WTC11 (cell line): ENCODE measurements around the gene CCR3. TPM values are rescaled to one million over a fixed set of nuclear protein-coding genes. Genes with fewer than 3 reads are reported as not detected.

ENCODE experiments used
- ATAC-seq: fragments of 200-7000 bp; cut with Tn5 transposase; 2 replicates; pipeline ENCODE4 v1.10.0; 2021; ENCODE audit warnings: mild to moderate bottlenecking, moderate library complexity
- CTCF ChIA-PET: fragments of 300-600 bp; sonication (Branson Sonifier 250); formaldehyde crosslinking; loops from one replicate; lab custom pipeline; 2021; ENCODE audit warnings: antibody characterized with exemption; lab: Charles Lee
- POLR2A ChIA-PET: fragments of 350-600 bp; sonication (Branson Sonifier 250); formaldehyde crosslinking; loops from one replicate; lab custom pipeline; 2021; ENCODE audit warnings: antibody characterized with exemption; lab: Charles Lee
- DNase-seq: peaks from one replicate; pipeline ENCODE4 v3.0.0; 2021; ENCODE audit warnings: low spot score
- H3K27ac Mint-ChIP-seq: 2 replicates; pipeline ENCODE4 v1.8.0; 2021; ENCODE audit warnings: mixed read lengths
- H3K27me3 Mint-ChIP-seq: 2 replicates; pipeline ENCODE4 v1.8.0; 2021; ENCODE audit warnings: low read depth, mild to moderate bottlenecking, moderate library complexity, mixed read lengths
- H3K36me3 Mint-ChIP-seq: 2 replicates; pipeline ENCODE4 v1.8.0; 2021; ENCODE audit warnings: mixed read lengths
- H3K4me1 Mint-ChIP-seq: 2 replicates; pipeline ENCODE4 v1.8.0; 2022; ENCODE audit warnings: mixed read lengths
- H3K4me3 Mint-ChIP-seq: 2 replicates; pipeline ENCODE4 v1.8.0; 2021; ENCODE audit warnings: mild to moderate bottlenecking, moderate library complexity, mixed read lengths
- H3K9me3 Mint-ChIP-seq: 2 replicates; pipeline ENCODE4 v1.8.0; 2021; ENCODE audit warnings: mixed read lengths
- CBFB ChIP-seq: sonication (generic); formaldehyde crosslinking; IDR thresholded peaks from 2 replicates; pipeline ENCODE4 v1.8.1; 2022; ENCODE audit warnings: mild to moderate bottlenecking, low read depth, missing genetic modification reagents
- CREB1 ChIP-seq: sonication (generic); formaldehyde crosslinking; IDR thresholded peaks from 2 replicates; pipeline ENCODE4 v1.8.0; 2023; ENCODE audit warnings: mild to moderate bottlenecking, missing genetic modification reagents
- FOXJ3 ChIP-seq: sonication (generic); formaldehyde crosslinking; IDR thresholded peaks from 2 replicates; pipeline ENCODE4 v1.9.0; 2021; ENCODE audit warnings: missing genetic modification reagents, mild to moderate bottlenecking, borderline replicate concordance
- GABPB1 ChIP-seq: sonication (generic); formaldehyde crosslinking; IDR thresholded peaks from 2 replicates; pipeline ENCODE4 v1.8.1; 2023; ENCODE audit warnings: mild to moderate bottlenecking, missing genetic modification reagents
- IRF2 ChIP-seq: sonication (generic); formaldehyde crosslinking; IDR thresholded peaks from 2 replicates; pipeline ENCODE4 v1.8.0; 2022; ENCODE audit warnings: low read depth, missing genetic modification reagents, borderline replicate concordance
- JAZF1 ChIP-seq: fragments of 250-450 bp; sonication (Bioruptor Pico); IDR thresholded peaks from 2 replicates; pipeline ENCODE4 v1.9.0; 2021; ENCODE audit warnings: moderate library complexity, mild to moderate bottlenecking, inconsistent platforms
- JUN ChIP-seq: sonication (generic); formaldehyde crosslinking; IDR thresholded peaks from 2 replicates; pipeline ENCODE4 v1.8.0; 2023; ENCODE audit warnings: mild to moderate bottlenecking, missing genetic modification reagents
- KAT7 ChIP-seq: sonication (generic); formaldehyde crosslinking; IDR thresholded peaks from 2 replicates; pipeline ENCODE4 v1.8.1; 2023; ENCODE audit warnings: missing genetic modification reagents, mild to moderate bottlenecking, borderline replicate concordance
- NFYB ChIP-seq: sonication (generic); formaldehyde crosslinking; conservative IDR thresholded peaks from 2 replicates; pipeline ENCODE4 v1.8.0; 2022; ENCODE audit warnings: low read depth, missing genetic modification reagents
- RORB ChIP-seq: fragments of 250-450 bp; sonication (Bioruptor Pico); IDR thresholded peaks from 2 replicates; pipeline ENCODE4 v1.9.0; 2021; ENCODE audit warnings: mild to moderate bottlenecking
- SOX15 ChIP-seq: fragments of 250-450 bp; sonication (Bioruptor Pico); IDR thresholded peaks from 2 replicates; pipeline ENCODE4 v1.9.0; 2021; ENCODE audit warnings: mild to moderate bottlenecking
- TEAD4 ChIP-seq: sonication (generic); formaldehyde crosslinking; IDR thresholded peaks from 2 replicates; pipeline ENCODE4 v1.8.0; 2022; ENCODE audit warnings: mild to moderate bottlenecking, missing genetic modification reagents
- ZBTB21 ChIP-seq: sonication (generic); formaldehyde crosslinking; IDR thresholded peaks from 2 replicates; pipeline ENCODE4 v1.8.1; 2023; ENCODE audit warnings: mild to moderate bottlenecking, missing genetic modification reagents, borderline replicate concordance
- ZNF232 ChIP-seq: sonication (generic); formaldehyde crosslinking; IDR thresholded peaks from 2 replicates; pipeline ENCODE4 v1.8.0; 2022; ENCODE audit warnings: mild to moderate bottlenecking, missing genetic modification reagents
- ZNF263 ChIP-seq: sonication (generic); formaldehyde crosslinking; IDR thresholded peaks from 2 replicates; pipeline ENCODE4 v1.8.1; 2022; ENCODE audit warnings: low read depth, mild to moderate bottlenecking, moderate library complexity, missing genetic modification reagents
- ZNF671 ChIP-seq: fragments of 250-450 bp; sonication (Bioruptor Pico); IDR thresholded peaks from 2 replicates; pipeline ENCODE4 v1.8.0; 2021; ENCODE audit warnings: mild to moderate bottlenecking
- total RNA-seq: library from RNA; stranded (reverse); gene quantifications from 3 replicates; pipeline ENCODE4 v1.2.3, GENCODE V29; 2021
- TF ChIP-seq, protein P1 (sequence below): fragments of 250-450 bp; sonication (Bioruptor Pico); IDR thresholded peaks from 2 replicates; pipeline ENCODE4 v1.9.0; 2021; ENCODE audit warnings: mild to moderate bottlenecking
- TF ChIP-seq, protein P2 (sequence below): sonication (generic); formaldehyde crosslinking; IDR thresholded peaks from 2 replicates; pipeline ENCODE4 v1.8.1; 2022; ENCODE audit warnings: low read depth, mild to moderate bottlenecking, moderate library complexity, missing genetic modification reagents, borderline replicate concordance
- TF ChIP-seq, protein P3 (sequence below): fragments of 250-450 bp; sonication (Bioruptor Pico); IDR thresholded peaks from 2 replicates; pipeline ENCODE4 v1.9.0; 2021; ENCODE audit warnings: moderate library complexity, mild to moderate bottlenecking, inconsistent platforms, borderline replicate concordance
- TF ChIP-seq, protein P4 (sequence below): sonication (generic); formaldehyde crosslinking; IDR thresholded peaks from 2 replicates; pipeline ENCODE4 v1.8.0; 2022; ENCODE audit warnings: missing genetic modification reagents
- TF ChIP-seq, protein P5 (sequence below): sonication (generic); formaldehyde crosslinking; IDR thresholded peaks from 2 replicates; pipeline ENCODE4 v1.8.1; 2023; ENCODE audit warnings: mild to moderate bottlenecking, missing genetic modification reagents
- TF ChIP-seq, protein P6 (sequence below): sonication (generic); formaldehyde crosslinking; IDR thresholded peaks from 2 replicates; pipeline ENCODE4 v1.8.1; 2022; ENCODE audit warnings: missing genetic modification reagents, borderline replicate concordance

The CCR3 gene
- total RNA-seq, 1 experiment from 2014 or later, result not detected

DNA sequence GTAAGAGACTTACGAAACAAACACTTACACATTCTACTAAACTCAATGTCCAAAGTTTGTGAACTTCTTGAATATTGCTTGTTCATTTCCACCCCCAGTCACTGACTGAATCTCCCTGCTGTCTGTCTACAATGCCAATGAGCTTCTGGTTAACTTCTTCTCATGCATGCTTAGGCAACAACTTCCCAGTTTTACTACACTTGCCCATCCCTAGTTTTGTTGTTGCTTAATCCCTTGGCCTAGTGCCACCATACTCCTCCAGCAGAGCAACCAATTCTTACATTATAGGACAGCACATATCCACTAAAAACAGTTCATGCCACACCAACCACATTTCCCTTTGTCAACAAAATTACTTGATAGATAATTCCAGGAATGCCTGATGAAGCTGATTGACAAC is 70.7 kb downstream of the CCR3 start (continued):
- TF ChIP-seq, protein P1, sequence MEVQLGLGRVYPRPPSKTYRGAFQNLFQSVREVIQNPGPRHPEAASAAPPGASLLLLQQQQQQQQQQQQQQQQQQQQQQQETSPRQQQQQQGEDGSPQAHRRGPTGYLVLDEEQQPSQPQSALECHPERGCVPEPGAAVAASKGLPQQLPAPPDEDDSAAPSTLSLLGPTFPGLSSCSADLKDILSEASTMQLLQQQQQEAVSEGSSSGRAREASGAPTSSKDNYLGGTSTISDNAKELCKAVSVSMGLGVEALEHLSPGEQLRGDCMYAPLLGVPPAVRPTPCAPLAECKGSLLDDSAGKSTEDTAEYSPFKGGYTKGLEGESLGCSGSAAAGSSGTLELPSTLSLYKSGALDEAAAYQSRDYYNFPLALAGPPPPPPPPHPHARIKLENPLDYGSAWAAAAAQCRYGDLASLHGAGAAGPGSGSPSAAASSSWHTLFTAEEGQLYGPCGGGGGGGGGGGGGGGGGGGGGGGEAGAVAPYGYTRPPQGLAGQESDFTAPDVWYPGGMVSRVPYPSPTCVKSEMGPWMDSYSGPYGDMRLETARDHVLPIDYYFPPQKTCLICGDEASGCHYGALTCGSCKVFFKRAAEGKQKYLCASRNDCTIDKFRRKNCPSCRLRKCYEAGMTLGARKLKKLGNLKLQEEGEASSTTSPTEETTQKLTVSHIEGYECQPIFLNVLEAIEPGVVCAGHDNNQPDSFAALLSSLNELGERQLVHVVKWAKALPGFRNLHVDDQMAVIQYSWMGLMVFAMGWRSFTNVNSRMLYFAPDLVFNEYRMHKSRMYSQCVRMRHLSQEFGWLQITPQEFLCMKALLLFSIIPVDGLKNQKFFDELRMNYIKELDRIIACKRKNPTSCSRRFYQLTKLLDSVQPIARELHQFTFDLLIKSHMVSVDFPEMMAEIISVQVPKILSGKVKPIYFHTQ (CRISPR knock-in tag), result no peak
- TF ChIP-seq, all 79 proteins: peak for 0

DNA sequence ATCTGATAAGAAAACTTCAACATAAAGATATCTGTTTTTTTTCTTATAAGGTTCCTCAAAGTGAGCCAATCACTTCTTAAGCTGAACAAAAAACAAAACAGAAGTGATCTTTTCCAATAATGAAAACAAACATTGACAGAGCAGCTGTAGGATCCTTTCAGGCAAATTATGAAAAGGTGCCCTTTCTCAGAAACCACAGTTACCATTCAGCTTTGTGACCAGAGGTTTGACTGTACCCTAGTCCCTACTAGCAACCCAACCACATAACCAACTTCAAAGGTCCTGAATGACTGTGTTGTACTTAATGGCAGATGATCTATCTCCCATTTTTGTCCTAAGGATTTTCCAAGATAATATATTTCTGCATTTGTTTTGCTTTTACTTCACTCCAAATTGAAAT is 72.3 kb downstream of the CCR3 start:
- H3K36me3 Mint-ChIP-seq, result no peaks in the 10 kb centered on the region
- peaks cover 7% of the 10 kb centered on the region for H3K4me1 Mint-ChIP-seq
- DNase-seq, result no peak
- H3K4me3 Mint-ChIP-seq, result no peak overlapping the region
- no peak overlapping the region for H3K27ac Mint-ChIP-seq
- H3K27me3 Mint-ChIP-seq, result 0 out of 2 replicates have a peak, but pooled peaks cover 10% of the 10 kb centered on the region
- ATAC-seq, result no peak
- CTCF ChIA-PET, result no interaction called here
- POLR2A ChIA-PET, result no interaction called here
- H3K9me3 Mint-ChIP-seq, result peaks cover 37% of the 10 kb centered on the region
- TF ChIP-seq, protein P2, sequence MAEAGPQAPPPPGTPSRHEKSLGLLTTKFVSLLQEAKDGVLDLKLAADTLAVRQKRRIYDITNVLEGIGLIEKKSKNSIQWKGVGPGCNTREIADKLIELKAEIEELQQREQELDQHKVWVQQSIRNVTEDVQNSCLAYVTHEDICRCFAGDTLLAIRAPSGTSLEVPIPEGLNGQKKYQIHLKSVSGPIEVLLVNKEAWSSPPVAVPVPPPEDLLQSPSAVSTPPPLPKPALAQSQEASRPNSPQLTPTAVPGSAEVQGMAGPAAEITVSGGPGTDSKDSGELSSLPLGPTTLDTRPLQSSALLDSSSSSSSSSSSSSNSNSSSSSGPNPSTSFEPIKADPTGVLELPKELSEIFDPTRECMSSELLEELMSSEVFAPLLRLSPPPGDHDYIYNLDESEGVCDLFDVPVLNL (CRISPR knock-in tag), result no peak
- TF ChIP-seq ZBTB21 (CRISPR knock-in tag) (no peak), GABPB1 (CRISPR knock-in tag) (no peak), KAT7 (CRISPR knock-in tag) (no peak)
- TF ChIP-seq, protein P3, sequence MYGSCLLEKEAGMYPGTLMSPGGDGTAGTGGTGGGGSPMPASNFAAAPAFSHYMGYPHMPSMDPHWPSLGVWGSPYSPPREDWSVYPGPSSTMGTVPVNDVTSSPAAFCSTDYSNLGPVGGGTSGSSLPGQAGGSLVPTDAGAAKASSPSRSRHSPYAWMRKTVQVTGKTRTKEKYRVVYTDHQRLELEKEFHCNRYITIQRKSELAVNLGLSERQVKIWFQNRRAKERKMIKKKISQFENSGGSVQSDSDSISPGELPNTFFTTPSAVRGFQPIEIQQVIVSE, result no peak

DNA sequence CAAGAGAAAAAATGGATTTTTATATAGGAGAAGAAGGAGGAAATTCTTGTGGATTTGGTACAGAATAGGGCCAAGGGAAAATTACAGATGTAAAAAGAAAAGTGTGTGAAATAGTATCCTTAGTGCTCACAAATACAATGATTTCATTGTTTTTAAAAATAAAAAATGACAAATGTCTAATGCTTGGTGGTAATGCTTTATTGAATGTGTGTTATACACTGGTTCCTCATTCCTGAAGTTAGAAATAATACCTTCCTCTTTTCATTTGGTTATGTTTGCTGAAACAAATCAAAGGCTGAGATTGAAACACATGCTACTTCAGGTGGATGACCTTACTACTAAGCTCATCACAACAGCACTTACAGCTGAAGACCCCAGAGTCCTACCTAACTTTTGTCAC is 73.9 kb downstream of the CCR3 start:
- H3K4me3 Mint-ChIP-seq, result no peak overlapping the region
- H3K4me1 Mint-ChIP-seq, result peaks cover 4% of the 10 kb centered on the region
- no peaks in the 10 kb centered on the region for H3K36me3 Mint-ChIP-seq
- POLR2A ChIA-PET, result no interaction called here
- H3K27me3 Mint-ChIP-seq, result peaks cover 16% of the 10 kb centered on the region
- DNase-seq (no peak), ATAC-seq (no peak)
- no peak overlapping the region for H3K27ac Mint-ChIP-seq
- peaks cover 52% of the 10 kb centered on the region for H3K9me3 Mint-ChIP-seq
- CTCF ChIA-PET, result no interaction called here
- no peak for TF ChIP-seq TEAD4 (CRISPR knock-in tag)
- TF ChIP-seq CREB1, result no peak
- TF ChIP-seq, protein P4, sequence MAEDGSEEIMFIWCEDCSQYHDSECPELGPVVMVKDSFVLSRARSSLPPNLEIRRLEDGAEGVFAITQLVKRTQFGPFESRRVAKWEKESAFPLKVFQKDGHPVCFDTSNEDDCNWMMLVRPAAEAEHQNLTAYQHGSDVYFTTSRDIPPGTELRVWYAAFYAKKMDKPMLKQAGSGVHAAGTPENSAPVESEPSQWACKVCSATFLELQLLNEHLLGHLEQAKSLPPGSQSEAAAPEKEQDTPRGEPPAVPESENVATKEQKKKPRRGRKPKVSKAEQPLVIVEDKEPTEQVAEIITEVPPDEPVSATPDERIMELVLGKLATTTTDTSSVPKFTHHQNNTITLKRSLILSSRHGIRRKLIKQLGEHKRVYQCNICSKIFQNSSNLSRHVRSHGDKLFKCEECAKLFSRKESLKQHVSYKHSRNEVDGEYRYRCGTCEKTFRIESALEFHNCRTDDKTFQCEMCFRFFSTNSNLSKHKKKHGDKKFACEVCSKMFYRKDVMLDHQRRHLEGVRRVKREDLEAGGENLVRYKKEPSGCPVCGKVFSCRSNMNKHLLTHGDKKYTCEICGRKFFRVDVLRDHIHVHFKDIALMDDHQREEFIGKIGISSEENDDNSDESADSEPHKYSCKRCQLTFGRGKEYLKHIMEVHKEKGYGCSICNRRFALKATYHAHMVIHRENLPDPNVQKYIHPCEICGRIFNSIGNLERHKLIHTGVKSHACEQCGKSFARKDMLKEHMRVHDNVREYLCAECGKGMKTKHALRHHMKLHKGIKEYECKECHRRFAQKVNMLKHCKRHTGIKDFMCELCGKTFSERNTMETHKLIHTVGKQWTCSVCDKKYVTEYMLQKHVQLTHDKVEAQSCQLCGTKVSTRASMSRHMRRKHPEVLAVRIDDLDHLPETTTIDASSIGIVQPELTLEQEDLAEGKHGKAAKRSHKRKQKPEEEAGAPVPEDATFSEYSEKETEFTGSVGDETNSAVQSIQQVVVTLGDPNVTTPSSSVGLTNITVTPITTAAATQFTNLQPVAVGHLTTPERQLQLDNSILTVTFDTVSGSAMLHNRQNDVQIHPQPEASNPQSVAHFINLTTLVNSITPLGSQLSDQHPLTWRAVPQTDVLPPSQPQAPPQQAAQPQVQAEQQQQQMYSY (CRISPR knock-in tag), result no peak
- TF ChIP-seq SOX15 (CRISPR knock-in tag), result no peak
- no peak for TF ChIP-seq FOXJ3 (CRISPR knock-in tag)
- TF ChIP-seq JUN (CRISPR knock-in tag), result no peak
- TF ChIP-seq IRF2, result no peak
- TF ChIP-seq JAZF1 (CRISPR knock-in tag), result no peak
- TF ChIP-seq, protein P5, sequence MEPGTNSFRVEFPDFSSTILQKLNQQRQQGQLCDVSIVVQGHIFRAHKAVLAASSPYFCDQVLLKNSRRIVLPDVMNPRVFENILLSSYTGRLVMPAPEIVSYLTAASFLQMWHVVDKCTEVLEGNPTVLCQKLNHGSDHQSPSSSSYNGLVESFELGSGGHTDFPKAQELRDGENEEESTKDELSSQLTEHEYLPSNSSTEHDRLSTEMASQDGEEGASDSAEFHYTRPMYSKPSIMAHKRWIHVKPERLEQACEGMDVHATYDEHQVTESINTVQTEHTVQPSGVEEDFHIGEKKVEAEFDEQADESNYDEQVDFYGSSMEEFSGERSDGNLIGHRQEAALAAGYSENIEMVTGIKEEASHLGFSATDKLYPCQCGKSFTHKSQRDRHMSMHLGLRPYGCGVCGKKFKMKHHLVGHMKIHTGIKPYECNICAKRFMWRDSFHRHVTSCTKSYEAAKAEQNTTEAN (CRISPR knock-in tag), result no peak
- TF ChIP-seq RORB, result no peak
- TF ChIP-seq, protein P6, sequence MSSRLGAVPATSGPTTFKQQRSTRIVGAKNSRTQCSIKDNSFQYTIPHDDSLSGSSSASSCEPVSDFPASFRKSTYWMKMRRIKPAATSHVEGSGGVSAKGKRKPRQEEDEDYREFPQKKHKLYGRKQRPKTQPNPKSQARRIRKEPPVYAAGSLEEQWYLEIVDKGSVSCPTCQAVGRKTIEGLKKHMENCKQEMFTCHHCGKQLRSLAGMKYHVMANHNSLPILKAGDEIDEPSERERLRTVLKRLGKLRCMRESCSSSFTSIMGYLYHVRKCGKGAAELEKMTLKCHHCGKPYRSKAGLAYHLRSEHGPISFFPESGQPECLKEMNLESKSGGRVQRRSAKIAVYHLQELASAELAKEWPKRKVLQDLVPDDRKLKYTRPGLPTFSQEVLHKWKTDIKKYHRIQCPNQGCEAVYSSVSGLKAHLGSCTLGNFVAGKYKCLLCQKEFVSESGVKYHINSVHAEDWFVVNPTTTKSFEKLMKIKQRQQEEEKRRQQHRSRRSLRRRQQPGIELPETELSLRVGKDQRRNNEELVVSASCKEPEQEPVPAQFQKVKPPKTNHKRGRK, result no peak
- TF ChIP-seq ZNF263 (CRISPR knock-in tag), result no peak
- TF ChIP-seq NFYB (CRISPR knock-in tag), result no peak
- TF ChIP-seq ZNF671 (CRISPR knock-in tag), result no peak
- TF ChIP-seq CBFB, result no peak
- no peak for TF ChIP-seq ZNF232 (CRISPR knock-in tag)
